Stimulated activated CD4-positive, alpha-beta T cell treated with anti-CD3 and anti-CD28 coated beads, Interleukin-4, amount 100 ng/mL, for 1 hour (primary cell): ENCODE measurements around the gene FAM131A.

Source experiments
- DNase-seq: peaks from one replicate; pipeline ENCODE4 v3.0.0-alpha.2; 2020

Gene FAM131A

GRCh38 chr3:184337399-184337714 is at the start of gene FAM131A:
Gene FAM131A, plus strand, starts transcription at chr3:184337600. Its CDS starts 31 bp downstream, at chr3:184337631.
- DNase-seq: no peak

GRCh38 chr3:184289426-184289938 is 47.9 kb upstream of the FAM131A start:
- peak; percentile 69 for DNase-seq

GRCh38 chr3:184290331-184290730 is 47.1 kb upstream of the FAM131A start:
- DNase-seq: no peak

- DNase-seq: no peak
Observed at GRCh38 chr3:184291044-184291737, 46.2 kb upstream of the FAM131A start.

GRCh38 chr3:184291738-184292445 is 45.5 kb upstream of the FAM131A start:
- DNase-seq: no peak

GRCh38 chr3:184295771-184296170 is 41.6 kb upstream of the FAM131A start:
- no peak for DNase-seq

- DNase-seq: no peak
Observed at GRCh38 chr3:184296616-184297015, 40.8 kb upstream of the FAM131A start.

- peak; percentile 99 for DNase-seq
Observed at GRCh38 chr3:184298759-184299487, 38.5 kb upstream of the FAM131A start, which contains the start of gene PSMD2. Gene PSMD2, plus strand, starts transcription at chr3:184299241. Its CDS starts 26 bp downstream, at chr3:184299267.

- DNase-seq: no peak
Observed at GRCh38 chr3:184299488-184300377, 37.7 kb upstream of the FAM131A start.

- DNase-seq: no peak
Observed at GRCh38 chr3:184300378-184300720, 37.1 kb upstream of the FAM131A start.

GRCh38 chr3:184305577-184305976 is 31.8 kb upstream of the FAM131A start:
- DNase-seq: no peak

- DNase-seq: no peak
Observed at GRCh38 chr3:184306341-184306972, 30.9 kb upstream of the FAM131A start.

- DNase-seq: no peak
Observed at GRCh38 chr3:184307915-184308314, 29.5 kb upstream of the FAM131A start.

- DNase-seq: no peak
Observed at GRCh38 chr3:184308744-184309143, 28.7 kb upstream of the FAM131A start.

- DNase-seq: no peak
Observed at GRCh38 chr3:184311633-184312032, 25.8 kb upstream of the FAM131A start.

- DNase-seq: peak; percentile 94
Observed at GRCh38 chr3:184314363-184314699, 23.1 kb upstream of the FAM131A start, which contains the start of gene EIF4G1. Gene EIF4G1, plus strand, starts transcription at chr3:184314606. Its CDS starts 1,191 bp downstream, at chr3:184315797.

GRCh38 chr3:184314700-184315542 is 22.5 kb upstream of the FAM131A start:
- DNase-seq: peak; percentile 68

GRCh38 chr3:184315543-184315867 is 21.9 kb upstream of the FAM131A start:
- no peak for DNase-seq

GRCh38 chr3:184315871-184316661 is 21.3 kb upstream of the FAM131A start:
- DNase-seq: no peak

GRCh38 chr3:184316792-184317191 is 20.6 kb upstream of the FAM131A start:
- DNase-seq: no peak
